B cell (primary cell): ENCODE data around the gene DENND1A. TPM values are rescaled to one million over a fixed set of nuclear protein-coding genes. Genes with fewer than 3 reads are reported as not detected.

Experiments
- ATAC-seq: fragments of 200-7000 bp; cut with Tn5 transposase; one replicate; pipeline ENCODE4 v1.10.0; 2021; ENCODE audit warnings: low read depth, mild to moderate bottlenecking, moderate number of reproducible peaks, moderate library complexity
- CTCF ChIA-PET: fragments of 350-600 bp; sonication (Branson Sonifier 250); formaldehyde crosslinking; loops from one replicate; lab custom pipeline; 2021; ENCODE audit warnings: antibody characterized with exemption, inconsistent platforms; lab: Charles Lee
- POLR2A ChIA-PET: fragments of 350-600 bp; sonication (Branson Sonifier 250); formaldehyde crosslinking; loops from one replicate; lab custom pipeline; 2021; ENCODE audit warnings: antibody characterized with exemption; lab: Charles Lee
- DNase-seq: peaks from one replicate; pipeline ENCODE4 v3.0.0; 2013
- H2AFZ ChIP-seq: 2 replicates; pipeline ENCODE4 v1.6.1; 2012; ENCODE audit warnings: mild to moderate bottlenecking, low read depth, low read length; ENCODE audit not compliant: insufficient read depth, poor library complexity, severe bottlenecking
- H3K27ac ChIP-seq, 2 donors: 1 replicate in 1 of 2; 2 replicates in 1 of 2; pipeline ENCODE4 v1.5.1; 2012 to 2013; ENCODE audit warnings: low read length in 2 of 2, mild to moderate bottlenecking in 2 of 2, moderate library complexity in 1 of 2
- H3K27me3 ChIP-seq, 4 experiments: fragments of 200-600 bp in 1 of 4; sonication (generic) in 1 of 4; replicated peaks in 1 of 4; 1 replicate in 2 of 4; 2 replicates in 2 of 4; pipeline versions ENCODE4 v1.6.1 to v1.7.0; 2013 to 2016; ENCODE audit warnings: low read length in 3 of 4, mild to moderate bottlenecking in 2 of 4, mixed read lengths in 1 of 4, moderate library complexity in 1 of 4; ENCODE audit not compliant: insufficient read depth in 4 of 4, control insufficient read depth in 3 of 4; ENCODE audit errors: control extremely low read depth in 1 of 4
- H3K36me3 ChIP-seq, 2 experiments: replicated peaks in 1 of 2; 1 replicate in 1 of 2; 2 replicates in 1 of 2; pipeline versions ENCODE4 v1.6.1 to v1.7.1; 2013; ENCODE audit warnings: low read length in 1 of 2; ENCODE audit not compliant: insufficient read depth in 2 of 2, control insufficient read depth in 1 of 2; ENCODE audit errors: control extremely low read depth in 1 of 2, extremely low read depth in 1 of 2
- H3K4me1 ChIP-seq, 2 donors: fragments of 200-600 bp in 1 of 2; sonication (generic) in 1 of 2; 1 replicate in 1 of 2; 2 replicates in 1 of 2; pipeline versions ENCODE4 v1.5.1 to v1.6.1; 2013 to 2017; ENCODE audit warnings: low read length in 2 of 2; ENCODE audit not compliant: control insufficient read depth in 2 of 2, insufficient read depth in 2 of 2
- H3K4me2 ChIP-seq: replicated peaks from 2 replicates; pipeline ENCODE3; 2012; ENCODE audit warnings: mild to moderate bottlenecking, low read depth, low read length; ENCODE audit not compliant: poor library complexity, severe bottlenecking
- H3K4me3 ChIP-seq, 5 experiments: fragments of 200-600 bp in 1 of 5; sonication (generic) in 1 of 5; 1 replicate in 3 of 5; 2 replicates in 2 of 5; pipeline versions ENCODE4 v1.5.1 to v1.7.0; 2011 to 2016; ENCODE audit warnings: low read length in 4 of 5, mild to moderate bottlenecking in 4 of 5, low read depth in 2 of 5, control low read depth in 1 of 5, moderate library complexity in 1 of 5; ENCODE audit not compliant: insufficient read depth in 1 of 5; ENCODE audit errors: control extremely low read depth in 1 of 5, extremely low read depth in 1 of 5
- H3K79me2 ChIP-seq: fragments of 200-600 bp; sonication (generic); one replicate; pipeline ENCODE4 v1.6.0; 2016; ENCODE audit warnings: low read length; ENCODE audit not compliant: control insufficient read depth, insufficient read depth
- H3K9ac ChIP-seq: fragments of 200-600 bp; sonication (generic); 2 replicates; pipeline ENCODE4 v1.6.1; 2017; ENCODE audit warnings: mild to moderate bottlenecking, low read length, moderate library complexity
- H3K9me3 ChIP-seq, 3 donors: one replicate each; pipeline versions ENCODE4 v1.6.1 to v1.7.1; 2013; ENCODE audit warnings: low read length in 2 of 3; ENCODE audit not compliant: control insufficient read depth in 2 of 3, insufficient read depth in 1 of 3; ENCODE audit errors: control extremely low read depth in 1 of 3
- H4K20me1 ChIP-seq: 2 replicates; pipeline ENCODE4 v1.6.0; 2012; ENCODE audit warnings: mild to moderate bottlenecking, low read length; ENCODE audit not compliant: insufficient read depth, control insufficient read depth, poor library complexity, severe bottlenecking
- H3K27ac Mint-ChIP-seq: one replicate; pipeline ENCODE4 v1.8.0; 2021; ENCODE audit warnings: mixed read lengths
- H3K27me3 Mint-ChIP-seq: one replicate; pipeline ENCODE4 v1.8.0; 2021; ENCODE audit warnings: mixed read lengths
- H3K4me1 Mint-ChIP-seq: one replicate; pipeline ENCODE4 v1.8.0; 2021; ENCODE audit warnings: mixed read lengths
- H3K4me3 Mint-ChIP-seq: one replicate; pipeline ENCODE4 v1.8.0; 2021; ENCODE audit warnings: mixed read lengths
- H3K9me3 Mint-ChIP-seq: one replicate; pipeline ENCODE4 v1.8.0; 2022; ENCODE audit warnings: mixed read lengths; ENCODE audit not compliant: insufficient read depth
- EZH2 ChIP-seq: IDR thresholded peaks from 2 replicates; pipeline ENCODE4 v1.6.1; 2012; ENCODE audit warnings: borderline replicate concordance, low read depth, mild to moderate bottlenecking, moderate library complexity, low read length; ENCODE audit not compliant: insufficient read depth, poor library complexity, severe bottlenecking
- WGBS: methylation state at CpG from one replicate; pipeline ENCODE4 v1.1.5; 2013; ENCODE audit warnings: missing lambda C conversion rate; ENCODE audit not compliant: insufficient coverage; 5-methylcytosine and 5-hydroxymethylcytosine counted together
- intact Hi-C: fragments of 100-400 bp; cut with micrococcal nuclease; formaldehyde crosslinking; loops from one replicate; pipeline ENCODE4 v1.10.0; 2022
- polyA plus RNA-seq: library from polyadenylated mRNA; depleted of rRNA; stranded (reverse); fragments of >200 nt; gene quantifications from 2 replicates; pipeline ENCODE4 v1.2.3, GENCODE V29; 2012
- total RNA-seq, 2 donors: library from RNA; stranded (reverse); fragments of 120-200 nt in 1 of 2; gene quantifications; 1 replicate in 1 of 2; 2 replicates in 1 of 2; pipeline versions ENCODE4 v1.2.3 to v1.2.4, GENCODE V29; 2013 to 2022
- TF ChIP-seq, protein P1 (sequence below): fragments of 200-600 bp; IDR thresholded peaks from one replicate; pipeline ENCODE4 v1.8.0; 2022; ENCODE audit warnings: antibody characterized with exemption, mild to moderate bottlenecking

Gene DENND1A
- total and polyA plus RNA-seq, 2 donors (not counting 1 experiment from before 2014, with no cell fraction given), result 10.8 to 26.0 TPM

DNA sequence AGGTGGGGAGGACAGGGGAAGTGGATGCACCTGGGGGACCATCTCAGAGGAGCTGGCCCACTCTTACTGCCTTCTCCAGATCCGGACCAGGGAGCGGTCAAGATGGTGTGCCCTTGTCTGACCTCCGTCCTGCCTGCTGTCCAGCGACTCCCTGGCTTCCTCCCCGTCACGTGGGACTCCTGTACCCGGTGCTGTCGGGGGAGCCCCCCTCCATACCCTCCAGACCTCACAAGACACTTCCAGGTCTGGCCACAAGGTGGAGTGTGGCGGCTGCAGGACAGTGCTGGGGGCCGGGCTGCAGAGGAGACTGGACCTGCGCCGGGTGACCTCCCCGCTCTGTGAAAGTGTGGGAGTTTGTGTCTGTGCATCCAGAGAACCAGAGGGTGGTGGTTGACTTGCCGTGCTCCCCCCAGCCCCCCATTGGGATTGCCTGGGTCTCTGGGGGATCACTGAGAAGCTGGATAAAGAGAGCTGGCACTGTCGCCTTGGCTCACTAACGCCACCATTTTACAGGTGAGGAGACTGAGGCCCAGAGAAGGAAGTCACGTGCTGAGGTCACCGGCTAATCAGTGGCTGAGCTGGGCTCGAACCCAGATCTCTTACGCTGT is 575.8 kb downstream of the DENND1A start:
- Histone ChIP-seq H3K27me3 (peaks cover 0 to 4% (median 0%) of the 10 kb centered on the region in 4 experiments), H3K4me1 (peaks cover 13 to 21% of the 10 kb centered on the region in 2 donors), H3K9me3 (no peaks in the 10 kb centered on the region), H3K79me2 (peaks cover 5% of the 10 kb centered on the region), H2AFZ (peak overlapping the region; percentile 18), H4K20me1 (no peaks in the 10 kb centered on the region), H3K4me3 (no peak overlapping the region), H3K27ac (no peak overlapping the region), H3K36me3 (no peaks in the 10 kb centered on the region), H3K9ac (no peak overlapping the region), H3K4me2 (peak overlapping the region; percentile 52)
- peaks cover 4% of the 10 kb centered on the region for H3K27me3 Mint-ChIP-seq
- ChIA-PET POLR2A (interaction anchor here (0.7 kb wide), 1 partner anchor 419 kb away, joined by 3 read pairs; no protein-coding TSS in a partner anchor), CTCF (interaction anchor here (0.6 to 8.3 kb wide), 27 partner anchors 8 to 855 kb away, joined by 3 to 214 read pairs (median 3); no protein-coding TSS in a partner anchor)
- DNase-seq (peak; percentile 71), ATAC-seq (peak; percentile 77)
- peak overlapping the region; percentile 37 for H3K4me3 Mint-ChIP-seq
- TF ChIP-seq, protein P1, sequence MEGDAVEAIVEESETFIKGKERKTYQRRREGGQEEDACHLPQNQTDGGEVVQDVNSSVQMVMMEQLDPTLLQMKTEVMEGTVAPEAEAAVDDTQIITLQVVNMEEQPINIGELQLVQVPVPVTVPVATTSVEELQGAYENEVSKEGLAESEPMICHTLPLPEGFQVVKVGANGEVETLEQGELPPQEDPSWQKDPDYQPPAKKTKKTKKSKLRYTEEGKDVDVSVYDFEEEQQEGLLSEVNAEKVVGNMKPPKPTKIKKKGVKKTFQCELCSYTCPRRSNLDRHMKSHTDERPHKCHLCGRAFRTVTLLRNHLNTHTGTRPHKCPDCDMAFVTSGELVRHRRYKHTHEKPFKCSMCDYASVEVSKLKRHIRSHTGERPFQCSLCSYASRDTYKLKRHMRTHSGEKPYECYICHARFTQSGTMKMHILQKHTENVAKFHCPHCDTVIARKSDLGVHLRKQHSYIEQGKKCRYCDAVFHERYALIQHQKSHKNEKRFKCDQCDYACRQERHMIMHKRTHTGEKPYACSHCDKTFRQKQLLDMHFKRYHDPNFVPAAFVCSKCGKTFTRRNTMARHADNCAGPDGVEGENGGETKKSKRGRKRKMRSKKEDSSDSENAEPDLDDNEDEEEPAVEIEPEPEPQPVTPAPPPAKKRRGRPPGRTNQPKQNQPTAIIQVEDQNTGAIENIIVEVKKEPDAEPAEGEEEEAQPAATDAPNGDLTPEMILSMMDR, result peak; percentile 84
- no peak for TF ChIP-seq EZH2
- H3K4me1 Mint-ChIP-seq, result peaks cover 26% of the 10 kb centered on the region
- H3K27ac Mint-ChIP-seq, result no peak overlapping the region
- WGBS, result 25% methylated on average over 19 of the region's 20 CpGs
- no peaks in the 10 kb centered on the region for H3K9me3 Mint-ChIP-seq
- intact Hi-C loops, result loop anchor here (1.0 to 10.0 kb wide), 3 partner anchors 31 to 359 kb away; no protein-coding TSS in a partner anchor

DNA sequence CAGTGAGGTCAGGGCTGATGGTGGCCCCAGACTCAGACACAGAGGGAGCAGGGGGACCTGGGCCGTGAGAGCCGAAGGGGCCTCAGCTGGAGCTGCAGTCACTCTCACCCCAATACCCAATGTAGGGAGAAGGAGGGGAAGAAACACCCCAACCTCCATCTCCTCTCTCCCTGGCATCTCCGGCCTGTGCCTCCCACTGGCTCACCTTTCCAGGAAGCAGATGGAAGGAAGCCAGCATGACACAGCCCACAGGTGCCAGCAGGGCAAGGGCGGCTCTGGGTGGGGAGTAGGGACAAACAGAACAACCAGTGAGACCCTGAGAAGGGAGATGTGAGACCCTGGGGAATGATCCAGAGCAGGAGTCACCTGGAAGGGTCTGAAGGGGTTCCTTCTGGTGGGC is 576.9 kb downstream of the DENND1A start:
- peaks cover 5% of the 10 kb centered on the region for H3K79me2 ChIP-seq
- H3K4me1 Mint-ChIP-seq, result peaks cover 19% of the 10 kb centered on the region
- peaks cover 4% of the 10 kb centered on the region for H3K27me3 Mint-ChIP-seq
- no peak overlapping the region for H3K27ac Mint-ChIP-seq
- no peak overlapping the region for H3K4me3 ChIP-seq
- H3K4me3 Mint-ChIP-seq, result no peak overlapping the region
- ATAC-seq (no peak), DNase-seq (no peak)
- H3K4me1 ChIP-seq, result peaks cover 13 to 28% of the 10 kb centered on the region in 2 donors
- POLR2A ChIA-PET, result no interaction called here
- no peaks in the 10 kb centered on the region for H4K20me1 ChIP-seq
- H3K9me3 ChIP-seq, result no peaks in the 10 kb centered on the region
- TF ChIP-seq EZH2, result no peak
- TF ChIP-seq, protein P1, result no peak
- H3K27me3 ChIP-seq, result peaks cover 0 to 4% (median 0%) of the 10 kb centered on the region in 4 experiments
- WGBS, result 100% methylated on average over 1 of the region's 4 CpGs
- no peak overlapping the region for H3K27ac ChIP-seq
- H3K36me3 ChIP-seq, result no peaks in the 10 kb centered on the region
- no peak overlapping the region for H2AFZ ChIP-seq
- intact Hi-C loops, result loop anchor here (5.0 to 10.0 kb wide), 2 partner anchors 216 to 358 kb away; no protein-coding TSS in a partner anchor
- no peaks in the 10 kb centered on the region for H3K9me3 Mint-ChIP-seq
- H3K9ac ChIP-seq, result no peak overlapping the region
- CTCF ChIA-PET, result interaction anchor here (0.9 to 8.3 kb wide), 5 partner anchors 33 to 688 kb away, joined by 3 to 214 read pairs (median 4); no protein-coding TSS in a partner anchor
- no peak overlapping the region for H3K4me2 ChIP-seq
